CD4-positive, alpha-beta T cell treated with Interleukin-12 subunit alpha and Interleukin-12 subunit beta, for 1 hour (primary cell): ENCODE data around the gene GMCL1.
"Not testable (repeated sequence)": the region's sequence is repeated elsewhere in the genome, so short reads cannot be mapped to it uniquely, and the experiment has no call there.

Experiments used
- DNase-seq: peaks from one replicate; pipeline ENCODE4 v3.0.0-alpha.2; 2020

Gene GMCL1

DNA sequence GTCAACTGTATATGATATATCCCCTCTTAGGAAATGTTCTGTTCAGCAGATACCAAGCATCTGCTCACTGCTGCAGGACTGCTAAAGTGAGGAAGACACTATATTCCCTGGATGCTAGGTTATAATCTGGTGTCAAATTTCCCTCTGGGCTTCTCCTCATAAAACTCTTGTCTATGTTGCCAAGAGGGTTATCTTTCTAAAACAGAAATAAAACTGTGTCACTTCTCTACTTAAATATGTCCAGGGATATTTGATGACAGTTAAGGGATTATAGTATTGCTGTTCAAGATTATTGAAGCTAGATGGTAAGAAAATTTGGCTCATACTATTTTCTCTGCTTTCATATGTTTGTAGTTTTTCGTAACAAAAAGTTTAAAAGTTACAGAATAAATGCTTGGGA lies 33.8 kb downstream of the GMCL1 start:
- DNase-seq: no peak

DNA sequence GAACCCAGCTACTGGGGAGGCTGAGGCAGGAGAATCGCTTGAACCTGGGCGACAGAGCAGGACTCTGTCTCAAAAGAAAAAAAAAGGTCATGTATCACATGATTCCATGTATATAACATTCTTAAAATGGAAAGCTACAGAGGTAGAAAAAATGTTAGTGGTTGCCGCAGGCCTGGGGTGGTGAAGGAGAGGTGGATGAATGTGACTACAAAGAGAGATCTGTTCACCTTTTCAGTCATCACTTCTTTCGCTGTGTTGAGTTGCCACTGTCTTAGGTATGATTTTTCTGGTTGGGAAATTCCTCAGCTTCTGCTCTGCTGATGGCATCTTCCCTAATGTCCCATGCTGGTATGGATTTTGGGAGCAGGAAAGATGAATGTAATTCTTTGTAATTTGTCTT lies 59.0 kb downstream of the GMCL1 start:
- no peak for DNase-seq

DNA sequence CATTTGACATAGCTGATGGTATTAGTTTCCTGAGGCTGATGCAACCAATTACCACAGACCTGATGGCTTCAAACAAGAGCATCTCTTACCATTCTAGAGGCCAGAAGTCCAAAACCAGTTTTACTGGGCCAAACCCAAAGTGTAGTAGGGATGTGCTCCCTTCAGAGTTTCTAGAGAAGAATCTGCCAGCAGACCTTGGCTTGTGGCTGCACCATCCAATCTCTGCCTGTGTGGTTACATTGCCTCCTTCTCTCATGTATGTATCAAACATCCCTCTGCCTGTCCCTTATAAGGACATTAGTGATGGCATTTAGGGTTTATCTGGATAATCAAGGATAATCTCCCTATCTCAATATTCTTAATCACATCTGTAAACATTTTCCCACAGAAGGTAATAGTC lies 59.8 kb downstream of the GMCL1 start:
- DNase-seq: no peak

DNA sequence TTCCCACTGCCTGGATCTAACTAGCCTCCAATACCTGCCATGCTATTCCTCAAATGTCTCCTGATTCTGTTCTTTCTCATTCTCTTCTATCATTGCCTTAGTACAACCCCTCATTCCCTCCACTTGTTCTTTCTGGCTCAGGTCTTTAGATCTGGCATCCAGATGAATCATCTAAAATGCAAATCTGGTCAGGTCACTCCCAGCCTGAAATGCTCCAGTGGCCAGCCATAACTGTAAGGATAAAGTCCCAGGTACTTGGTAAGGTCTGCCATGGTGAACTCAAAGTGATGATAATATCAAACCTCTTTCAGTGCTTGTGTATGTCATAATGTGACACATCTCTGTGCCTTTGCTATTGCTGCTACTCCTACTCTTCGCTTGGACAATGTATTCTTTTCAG lies 61.4 kb downstream of the GMCL1 start:
- DNase-seq: no peak

DNA sequence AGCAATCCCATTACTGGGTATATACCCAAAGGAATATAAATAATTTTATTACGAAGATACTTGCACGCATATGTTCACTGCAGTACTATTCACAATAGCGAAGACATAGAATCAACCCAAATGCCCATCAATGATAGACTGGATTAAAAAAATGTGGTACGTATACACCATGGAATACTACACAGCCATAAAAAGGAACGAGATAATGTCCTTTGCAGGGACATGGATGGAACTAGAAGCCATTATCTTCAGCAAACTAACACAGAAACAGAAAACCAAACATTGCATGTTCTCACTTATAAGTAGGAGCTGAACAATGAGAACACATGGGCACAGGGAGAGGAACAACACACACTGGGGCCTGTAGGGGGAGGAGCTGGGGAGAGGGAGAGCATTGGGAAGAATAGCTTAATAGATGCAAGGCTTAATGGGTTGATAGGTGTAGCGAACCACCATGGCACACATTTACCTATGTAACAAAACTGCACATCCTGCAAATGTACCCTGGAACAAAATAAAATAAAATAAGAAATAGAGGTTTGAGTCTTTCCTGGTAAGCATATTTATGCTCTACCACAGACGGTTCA lies 63.5 kb downstream of the GMCL1 start:
- DNase-seq: not testable (repeated sequence)

DNA sequence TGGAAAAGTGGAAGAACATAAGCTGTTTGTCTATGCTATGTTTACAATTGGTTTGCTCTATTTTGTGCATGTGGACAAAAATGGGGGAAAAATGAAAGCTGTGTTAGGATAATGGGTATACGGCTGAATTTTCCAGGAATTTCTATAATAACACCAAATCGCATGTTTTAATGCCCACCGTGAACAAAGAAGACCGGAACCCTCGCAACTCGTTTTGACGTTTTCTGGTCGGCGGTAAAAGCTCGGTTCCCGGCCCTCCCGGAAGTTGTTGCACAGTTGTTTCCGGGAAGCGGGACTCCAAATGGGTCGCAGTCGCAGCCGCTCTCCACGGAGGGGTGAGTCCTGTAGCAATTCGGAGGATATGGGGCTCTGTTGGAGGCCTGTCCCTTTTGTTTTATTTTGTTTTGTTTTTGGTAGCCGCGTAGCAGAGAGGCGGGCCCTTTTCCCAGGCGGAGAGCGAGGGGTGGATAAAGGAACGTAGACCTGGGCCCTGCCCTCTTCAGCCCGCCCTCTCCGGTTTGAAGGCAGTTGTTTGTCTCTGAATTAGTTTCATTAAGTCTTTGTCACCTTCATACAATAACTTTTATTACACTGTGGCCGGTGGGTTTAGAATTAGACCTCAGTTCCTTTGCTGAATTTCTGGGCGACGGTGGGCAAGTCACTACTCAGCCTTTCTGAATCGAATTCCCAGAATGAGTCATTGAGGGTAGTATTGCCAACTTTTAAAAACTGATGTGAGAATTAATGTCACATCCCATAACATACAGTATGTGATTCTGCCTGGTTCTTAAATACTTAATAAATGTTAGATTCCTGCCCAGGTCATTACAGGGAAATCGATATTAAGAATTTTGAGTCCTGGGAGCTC lies 64.5 kb downstream of the GMCL1 start, which contains the start of gene SNRNP27:
TSS of gene SNRNP27 (plus strand) at position 273 of the 868 bp plus-strand sequence. CDS start at position 302, 29 bp downstream.
- peak; percentile 84 for DNase-seq

DNA sequence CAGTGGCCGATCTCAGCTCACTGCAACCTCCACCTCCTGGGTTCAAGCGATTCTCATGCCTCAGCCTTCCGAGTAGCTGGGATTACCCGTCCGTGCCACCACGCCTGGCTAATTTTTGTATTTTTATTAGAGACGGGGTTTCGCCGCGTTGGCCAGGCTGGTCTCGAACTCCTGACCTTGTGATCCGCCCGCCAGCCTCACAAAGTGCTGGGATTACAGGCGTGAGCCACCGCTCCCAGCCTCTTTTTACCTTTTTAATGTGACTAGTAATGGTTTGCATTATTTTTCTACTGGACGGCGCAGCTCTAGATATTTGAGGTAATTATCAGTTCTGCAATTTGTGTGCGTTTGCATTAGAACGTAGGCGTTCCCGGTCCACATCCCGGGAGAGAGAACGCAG lies 65.3 kb downstream of the GMCL1 start:
- not testable (repeated sequence) for DNase-seq

DNA sequence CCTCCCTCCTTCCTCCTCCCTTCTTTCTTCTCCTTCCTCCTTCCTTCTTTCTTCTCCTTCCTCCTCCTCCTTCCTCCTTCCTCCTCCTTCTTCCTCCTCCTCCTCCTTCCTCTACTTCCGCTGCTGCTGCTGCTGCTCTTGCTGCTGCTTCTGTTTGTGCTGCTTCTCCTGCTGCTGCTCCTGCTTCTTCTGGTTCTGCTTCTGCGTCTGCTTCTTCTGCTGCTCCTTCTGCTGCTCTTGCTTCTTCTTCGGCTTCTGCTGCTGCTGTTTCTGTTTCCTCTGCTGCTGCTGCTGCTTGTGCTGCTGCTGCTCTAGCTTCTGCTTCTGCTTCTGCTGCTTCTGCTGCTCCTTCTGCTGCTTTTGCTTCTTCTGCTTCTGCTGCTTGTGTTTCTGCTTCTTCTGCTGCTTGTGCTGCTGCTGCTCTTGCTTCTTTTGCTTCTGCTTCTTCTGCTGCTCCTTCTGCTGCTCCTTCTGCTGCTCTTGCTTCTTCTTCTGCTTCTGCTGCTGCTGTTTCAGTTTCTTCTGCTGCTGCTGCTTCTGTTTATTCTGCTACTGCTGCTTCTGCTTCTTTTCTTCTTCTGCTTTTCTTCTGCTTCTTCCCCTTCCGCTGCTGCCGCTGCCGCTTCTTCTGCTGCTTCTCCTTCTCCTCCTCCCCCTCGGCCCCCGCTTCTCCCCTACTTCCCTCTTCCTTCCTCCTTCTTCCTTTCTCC lies 72.9 kb downstream of the GMCL1 start:
- DNase-seq: peak; percentile 22

DNA sequence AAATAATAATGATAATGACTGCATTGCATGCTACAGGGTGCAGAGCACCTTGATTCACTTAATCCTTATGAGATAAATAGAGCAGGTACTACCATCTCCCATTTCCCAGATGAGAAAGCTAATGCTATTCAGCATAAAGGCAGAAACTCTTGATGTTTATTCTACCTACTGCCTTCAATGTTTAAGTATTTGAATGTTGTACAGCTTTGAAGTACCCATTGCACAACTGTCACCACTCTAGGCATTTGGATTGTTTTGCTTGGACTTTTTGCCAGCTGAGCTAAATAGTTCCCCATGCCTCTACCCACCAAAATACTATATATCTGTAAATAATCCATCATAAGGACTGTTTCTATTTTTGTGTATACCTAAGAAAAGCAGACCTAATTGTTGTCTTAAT lies 77.8 kb downstream of the GMCL1 start:
- no peak for DNase-seq

DNA sequence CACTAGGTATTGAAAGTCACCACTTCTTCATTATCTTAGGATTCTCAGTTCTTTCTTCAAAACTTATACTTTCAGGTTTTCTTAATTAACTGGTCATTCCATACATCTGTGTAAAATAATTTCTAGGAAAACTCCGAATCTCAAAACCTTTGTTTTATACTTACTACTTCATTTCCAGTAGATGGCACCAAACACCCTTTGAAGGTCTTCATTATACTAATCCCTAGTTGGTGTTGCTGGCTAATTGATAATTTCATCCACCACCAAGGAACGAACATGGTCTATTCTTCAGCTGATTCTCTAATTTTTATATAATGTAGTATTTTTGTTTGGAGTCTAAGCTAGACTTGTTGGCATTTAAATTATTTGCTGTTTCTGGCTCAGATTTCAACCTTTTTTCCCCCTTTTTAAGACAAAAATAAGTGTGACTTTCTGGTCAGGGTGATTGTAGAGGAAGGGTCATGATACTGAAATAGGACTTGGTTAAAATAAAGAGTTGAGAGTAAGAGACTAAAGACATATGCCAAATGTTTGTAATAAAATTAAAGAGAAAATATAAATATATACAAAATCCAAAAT lies 82.6 kb downstream of the GMCL1 start:
- peak; percentile 74 for DNase-seq

DNA sequence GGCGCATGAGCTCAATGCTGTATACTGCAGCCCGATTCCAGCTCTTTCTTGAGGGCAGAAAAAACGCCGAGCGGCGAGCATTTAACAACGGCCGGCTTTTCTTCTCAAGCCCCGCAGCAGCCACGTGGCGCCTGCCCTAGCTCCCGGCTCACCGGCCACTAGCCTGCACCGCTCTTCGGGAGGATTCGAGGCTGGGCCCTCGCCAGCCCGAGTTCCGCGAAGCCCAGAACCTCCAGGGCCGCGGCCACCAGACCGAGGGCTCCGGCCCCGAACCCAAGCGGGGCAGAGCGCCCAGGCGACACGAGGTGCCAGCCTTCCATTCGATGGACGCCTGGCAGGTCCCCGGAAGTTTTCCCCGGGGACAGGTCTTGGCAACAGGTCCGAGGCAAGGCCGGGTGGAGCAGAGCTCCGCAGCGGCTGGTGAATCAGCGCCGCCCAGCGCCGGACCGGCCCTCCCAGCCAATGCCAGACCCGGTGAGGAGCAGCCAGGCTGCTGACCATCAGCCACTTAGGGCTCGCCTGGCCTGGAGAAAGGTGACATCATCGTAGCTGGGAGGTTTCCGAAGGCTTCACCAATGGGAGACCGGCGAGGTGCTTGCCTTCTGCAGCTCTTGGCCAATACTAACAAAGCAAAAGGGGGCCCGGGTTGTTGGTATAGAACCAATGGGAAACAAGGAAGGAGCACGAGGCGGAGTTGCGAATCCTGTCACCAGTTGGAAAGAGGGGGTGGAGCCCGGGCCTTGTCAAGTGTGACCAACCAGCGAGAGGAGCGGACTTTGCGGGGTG lies 84.9 kb downstream of the GMCL1 start:
- DNase-seq: peak; percentile 100

DNA sequence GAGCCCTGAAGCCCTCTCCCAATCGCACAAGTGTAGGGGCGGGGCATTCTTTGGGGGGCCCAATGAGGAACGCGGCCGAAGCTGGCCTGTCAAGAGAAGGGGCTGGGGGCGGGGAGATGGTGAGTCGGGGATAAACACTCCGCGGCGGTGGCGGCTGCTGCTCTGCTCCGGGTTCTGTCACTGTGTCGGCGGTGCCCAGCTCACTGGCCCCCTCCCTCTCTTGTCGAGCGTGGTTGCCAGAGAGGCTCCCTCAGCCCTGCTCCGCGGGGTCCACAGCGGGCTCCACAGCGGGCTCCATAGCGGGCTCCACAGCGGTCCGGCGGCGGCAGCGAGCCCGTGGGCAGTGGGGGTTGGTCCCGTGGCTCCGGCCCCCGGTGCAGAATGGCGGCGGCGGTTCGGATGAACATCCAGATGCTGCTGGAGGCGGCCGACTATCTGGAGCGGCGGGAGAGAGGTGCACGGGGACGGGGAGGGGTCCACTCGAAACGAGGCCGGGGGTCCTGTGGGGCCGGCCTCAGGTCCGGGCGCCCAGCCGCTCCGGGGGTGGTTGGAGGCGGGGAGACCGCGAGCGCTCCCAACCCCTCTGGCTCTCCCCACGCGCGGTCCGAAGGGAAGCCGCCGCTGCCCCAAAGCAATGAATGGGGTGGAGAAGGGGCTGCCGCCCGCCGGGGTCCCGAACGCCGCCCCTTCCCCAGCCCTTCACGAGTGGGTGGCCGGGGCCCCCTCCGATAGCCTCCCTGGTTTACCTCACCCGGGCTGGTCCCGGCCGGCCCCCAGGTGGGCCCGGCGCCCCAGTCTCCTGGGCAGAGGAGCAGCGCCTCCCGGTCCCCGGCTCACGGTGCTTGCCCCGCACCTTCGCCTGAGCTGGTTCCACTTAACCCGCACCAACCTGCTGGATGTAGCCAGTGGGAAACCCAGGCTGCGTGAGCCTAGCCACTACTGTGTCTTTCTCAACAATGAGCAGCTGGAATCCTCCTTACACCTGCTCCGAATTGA lies 85.8 kb downstream of the GMCL1 start, which contains the start of gene MXD1:
TSS of gene MXD1 (plus strand) at position 160 of the 996 bp plus-strand sequence. CDS start at position 382, 222 bp downstream.
- peak; percentile 23 for DNase-seq

DNA sequence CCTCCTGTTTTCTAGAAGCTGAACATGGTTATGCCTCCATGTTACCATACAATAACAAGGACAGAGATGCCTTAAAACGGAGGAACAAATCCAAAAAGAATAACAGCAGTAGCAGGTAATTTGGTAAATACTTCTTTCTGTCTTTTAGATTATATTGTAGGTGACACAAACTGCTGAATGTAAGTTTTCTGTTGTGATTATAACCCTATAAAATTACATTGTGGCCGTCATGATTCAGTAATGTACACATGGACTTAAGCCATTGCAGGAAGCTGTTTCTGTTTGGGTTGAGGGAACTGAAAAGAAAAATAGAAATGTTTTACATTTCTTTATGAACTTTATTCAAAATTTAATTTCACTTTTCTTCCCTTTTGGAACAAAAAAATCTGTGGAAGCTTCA lies 86.6 kb downstream of the GMCL1 start:
- DNase-seq: no peak

DNA sequence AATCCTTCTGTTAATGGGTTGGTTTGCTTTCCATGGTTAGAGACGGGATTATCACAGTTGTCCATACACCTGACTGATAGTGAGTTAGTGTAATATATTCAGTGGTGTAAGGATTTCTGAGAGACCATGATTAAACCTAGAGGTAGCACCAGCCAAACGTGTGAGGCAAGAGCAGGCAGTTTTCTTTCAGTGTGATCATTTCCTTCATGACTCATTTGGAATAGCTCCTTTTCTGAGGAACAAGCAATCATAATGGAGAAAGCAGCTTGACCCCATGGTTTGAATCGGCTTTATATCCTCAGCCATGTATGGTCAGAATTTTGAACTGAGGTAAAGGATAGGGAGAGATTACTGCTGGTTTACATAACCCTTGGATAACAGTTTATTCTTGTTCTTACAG lies 88.4 kb downstream of the GMCL1 start:
- DNase-seq: no peak

DNA sequence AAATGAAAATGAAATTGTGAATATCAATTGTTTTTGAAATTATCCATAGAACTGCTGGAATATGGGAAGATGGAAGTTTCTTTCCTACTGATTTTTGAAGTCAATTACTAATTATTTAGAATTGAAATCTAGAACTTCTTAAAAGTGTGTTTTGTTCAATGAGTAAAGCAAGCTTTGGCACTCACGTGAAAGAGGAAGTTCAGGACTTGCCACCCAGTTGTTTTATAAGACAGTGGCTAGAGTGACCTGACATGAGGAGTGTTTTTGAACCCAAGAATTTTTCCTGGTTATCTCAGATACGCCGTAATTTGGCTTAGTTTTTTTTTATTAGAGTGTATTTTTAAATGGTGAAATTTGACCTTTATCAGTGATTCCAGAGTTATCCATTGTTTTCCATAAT lies 88.9 kb downstream of the GMCL1 start:
- DNase-seq: no peak

DNA sequence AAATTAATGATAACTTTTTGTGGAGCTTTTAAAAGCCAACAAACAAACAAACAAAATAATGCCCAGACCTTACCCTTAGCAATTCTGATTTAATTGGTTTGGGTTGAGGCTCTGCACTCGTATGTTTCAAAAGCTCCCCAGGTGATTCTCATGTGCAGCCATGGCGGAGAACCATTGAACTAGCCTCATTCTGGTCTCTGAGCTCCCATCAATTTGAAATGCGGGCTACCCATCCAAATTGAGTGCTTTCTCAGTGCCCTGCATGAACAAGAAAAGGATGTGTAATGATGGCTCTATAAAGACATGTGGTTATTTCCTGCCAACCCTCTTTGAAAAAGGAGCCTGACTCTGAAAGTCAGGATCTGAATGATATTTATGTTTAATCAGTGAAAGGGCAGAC lies 93.7 kb downstream of the GMCL1 start:
- no peak for DNase-seq

DNA sequence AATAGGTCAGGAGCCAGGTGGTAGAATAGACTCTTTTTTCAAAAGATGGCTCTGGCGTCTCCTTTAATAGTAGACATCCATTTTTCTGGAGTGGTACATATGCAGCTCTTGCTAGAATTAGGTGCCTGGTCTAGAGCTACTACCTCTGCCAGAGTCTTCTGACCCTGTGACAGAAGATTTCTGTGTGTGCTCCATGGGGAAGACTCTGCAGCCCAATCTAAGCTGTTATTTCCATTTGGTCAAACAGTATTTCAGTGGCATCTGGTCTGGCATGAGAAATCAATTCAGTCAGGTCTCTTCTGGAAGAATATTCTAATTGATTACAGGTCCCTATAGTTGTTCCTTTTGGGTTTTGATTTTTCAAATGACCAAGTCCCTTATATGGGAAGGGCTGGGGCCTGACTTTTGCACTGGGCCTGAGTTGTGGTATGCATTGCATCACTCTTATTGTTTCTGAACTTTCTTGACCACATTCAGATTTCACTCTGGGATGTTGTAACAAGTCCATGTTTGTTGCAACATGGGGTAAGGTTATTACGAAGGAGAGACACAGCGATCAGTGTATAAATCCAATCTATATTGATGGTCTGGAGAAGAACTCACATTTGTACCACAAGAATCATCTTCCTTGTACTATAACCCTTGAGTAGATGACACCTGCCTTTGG lies 97.5 kb downstream of the GMCL1 start:
- DNase-seq: no peak
